ENCODE data around the gene LRRC4C. TPM values are rescaled to one million over a fixed set of nuclear protein-coding genes. Genes with fewer than 3 reads are reported as not detected.

Gene LRRC4C
- total RNA-seq, 1 donor from 2014 or later, result 0.41 TPM

- intact Hi-C loops (cut with micrococcal nuclease), result no loop called here
- TF ChIP-seq, protein P1, sequence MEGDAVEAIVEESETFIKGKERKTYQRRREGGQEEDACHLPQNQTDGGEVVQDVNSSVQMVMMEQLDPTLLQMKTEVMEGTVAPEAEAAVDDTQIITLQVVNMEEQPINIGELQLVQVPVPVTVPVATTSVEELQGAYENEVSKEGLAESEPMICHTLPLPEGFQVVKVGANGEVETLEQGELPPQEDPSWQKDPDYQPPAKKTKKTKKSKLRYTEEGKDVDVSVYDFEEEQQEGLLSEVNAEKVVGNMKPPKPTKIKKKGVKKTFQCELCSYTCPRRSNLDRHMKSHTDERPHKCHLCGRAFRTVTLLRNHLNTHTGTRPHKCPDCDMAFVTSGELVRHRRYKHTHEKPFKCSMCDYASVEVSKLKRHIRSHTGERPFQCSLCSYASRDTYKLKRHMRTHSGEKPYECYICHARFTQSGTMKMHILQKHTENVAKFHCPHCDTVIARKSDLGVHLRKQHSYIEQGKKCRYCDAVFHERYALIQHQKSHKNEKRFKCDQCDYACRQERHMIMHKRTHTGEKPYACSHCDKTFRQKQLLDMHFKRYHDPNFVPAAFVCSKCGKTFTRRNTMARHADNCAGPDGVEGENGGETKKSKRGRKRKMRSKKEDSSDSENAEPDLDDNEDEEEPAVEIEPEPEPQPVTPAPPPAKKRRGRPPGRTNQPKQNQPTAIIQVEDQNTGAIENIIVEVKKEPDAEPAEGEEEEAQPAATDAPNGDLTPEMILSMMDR (IDR thresholded peaks at IDR 0.05; ENCODE audit: borderline replicate concordance), result no peak
- H3K9me3 ChIP-seq (replicated peaks), result peaks cover 8% of the 10 kb centered on the region
- H3K27ac ChIP-seq (replicated peaks), result no peak overlapping the region
- H3K4me3 ChIP-seq, result no peak overlapping the region
- H3K4me1 ChIP-seq, result no peaks in the 10 kb centered on the region
- H3K36me3 ChIP-seq, result no peaks in the 10 kb centered on the region
- no peak for DNase-seq
- no peaks in the 10 kb centered on the region for H3K27me3 ChIP-seq (ENCODE audit: low read depth)
Measured at GRCh38 chr11:40642284-40642683, 817.2 kb downstream of the LRRC4C start.

DNA sequence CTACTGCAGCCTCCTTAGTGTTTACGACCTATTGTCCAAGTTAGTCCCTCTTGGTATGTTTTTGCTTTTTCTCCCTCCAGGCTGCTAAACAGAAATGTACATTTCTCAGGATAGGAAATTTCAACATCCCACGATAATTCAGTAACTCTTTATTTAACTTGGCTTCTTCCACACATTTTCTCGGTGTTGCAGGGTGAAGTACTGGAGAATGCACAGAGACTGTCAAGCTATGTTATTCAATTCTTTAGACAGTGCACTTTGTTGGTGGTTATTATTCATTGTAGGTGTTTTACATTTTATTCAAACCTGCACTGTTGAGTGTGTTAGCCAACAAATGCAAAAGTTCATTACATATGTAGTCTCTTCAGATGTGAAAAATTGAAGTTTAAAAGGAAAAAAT lies 839.8 kb downstream of the LRRC4C start:
- intact Hi-C loops (cut with micrococcal nuclease), result no loop called here
- Histone ChIP-seq H3K27ac (replicated peaks) (no peak overlapping the region), H3K27me3 (ENCODE audit: low read depth) (no peaks in the 10 kb centered on the region), H3K4me3 (no peak overlapping the region), H3K4me1 (no peaks in the 10 kb centered on the region), H3K36me3 (no peaks in the 10 kb centered on the region), H3K9me3 (replicated peaks) (peaks cover 17% of the 10 kb centered on the region)
- TF ChIP-seq, protein P1 (IDR thresholded peaks at IDR 0.05; ENCODE audit: borderline replicate concordance), result no peak
- no peak for DNase-seq

GRCh38 chr11:40606800-40607199 lies 852.7 kb downstream of the LRRC4C start:
- TF ChIP-seq, protein P1 (IDR thresholded peaks at IDR 0.05; ENCODE audit: borderline replicate concordance), result no peak
- Histone ChIP-seq H3K4me1 (no peaks in the 10 kb centered on the region), H3K9me3 (replicated peaks) (peaks cover 77% of the 10 kb centered on the region), H3K4me3 (no peak overlapping the region), H3K27me3 (ENCODE audit: low read depth) (no peaks in the 10 kb centered on the region), H3K36me3 (no peaks in the 10 kb centered on the region), H3K27ac (replicated peaks) (no peak overlapping the region)
- intact Hi-C loops (cut with micrococcal nuclease), result no loop called here
- no peak for DNase-seq

DNA sequence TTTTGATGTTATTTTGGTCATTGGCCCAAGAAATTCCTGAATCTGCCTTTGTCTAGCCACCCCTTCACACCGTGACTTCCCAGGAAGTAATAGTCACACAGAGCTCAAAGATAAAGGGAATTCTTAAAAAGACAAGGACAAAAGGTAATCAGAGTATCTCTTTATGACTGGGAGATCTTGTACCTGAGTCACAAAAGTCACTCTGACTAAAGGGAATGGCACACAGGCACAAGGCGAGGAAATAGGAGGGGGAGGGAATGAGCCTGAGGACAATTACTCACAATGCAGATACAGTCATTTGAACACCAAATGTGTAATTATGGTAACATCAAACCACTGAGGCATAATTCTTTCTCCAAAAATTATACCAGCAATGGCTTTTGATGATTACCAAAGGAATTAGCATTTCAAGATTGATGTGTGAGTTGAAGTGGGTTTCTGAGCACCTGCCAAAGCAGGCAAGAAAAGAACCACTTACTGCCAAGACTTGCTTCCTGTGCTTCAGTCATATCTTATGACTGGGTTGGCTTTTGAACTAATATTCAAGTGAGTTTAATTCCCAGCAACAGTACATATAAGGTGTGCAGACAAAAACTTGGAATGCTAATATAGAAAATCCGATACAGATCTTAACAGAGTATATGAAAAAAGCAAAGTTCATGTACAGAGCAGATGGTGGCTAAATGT lies 856.4 kb downstream of the LRRC4C start:
- H3K4me3 ChIP-seq, result no peak overlapping the region
- intact Hi-C loops (cut with micrococcal nuclease), result no loop called here
- no peaks in the 10 kb centered on the region for H3K4me1 ChIP-seq
- H3K36me3 ChIP-seq, result no peaks in the 10 kb centered on the region
- peaks cover 52% of the 10 kb centered on the region for H3K9me3 ChIP-seq (replicated peaks)
- TF ChIP-seq, protein P1 (IDR thresholded peaks at IDR 0.05; ENCODE audit: borderline replicate concordance), result no peak
- DNase-seq, result no peak
- H3K27me3 ChIP-seq (ENCODE audit: low read depth), result no peaks in the 10 kb centered on the region
- no peak overlapping the region for H3K27ac ChIP-seq (replicated peaks)

DNA sequence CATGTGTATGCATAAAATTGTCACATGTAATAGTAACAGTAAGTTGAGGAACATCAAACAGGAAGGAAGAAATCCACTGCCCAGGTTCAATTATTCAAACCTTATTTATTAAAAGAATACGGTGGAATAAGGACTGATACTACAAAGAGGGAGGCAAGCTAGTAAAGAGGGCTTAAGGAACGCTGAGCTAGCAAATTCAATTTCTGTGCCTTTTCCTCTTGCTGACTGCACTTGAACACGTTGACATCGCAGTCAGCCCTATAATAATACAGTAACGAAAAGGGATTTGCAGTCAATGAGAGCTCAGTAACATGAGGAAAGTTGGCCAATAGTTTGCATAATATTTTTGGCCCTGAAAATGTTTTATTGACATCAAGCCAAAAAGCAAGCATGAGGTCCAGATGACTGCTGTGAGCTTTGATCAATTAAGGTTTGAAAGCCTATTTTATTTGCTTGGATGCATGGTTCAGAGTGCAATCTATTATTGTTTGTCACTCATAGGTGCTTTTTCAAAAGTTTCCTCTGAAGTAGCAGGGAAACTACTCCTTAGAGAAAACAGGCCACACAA lies 861.8 kb downstream of the LRRC4C start:
- H3K4me3 ChIP-seq, result no peak overlapping the region
- H3K4me1 ChIP-seq, result no peaks in the 10 kb centered on the region
- intact Hi-C loops (cut with micrococcal nuclease), result no loop called here
- no peak overlapping the region for H3K27ac ChIP-seq (replicated peaks)
- no peaks in the 10 kb centered on the region for H3K27me3 ChIP-seq (ENCODE audit: low read depth)
- peaks cover 4% of the 10 kb centered on the region for H3K9me3 ChIP-seq (replicated peaks)
- H3K36me3 ChIP-seq, result no peaks in the 10 kb centered on the region
- no peak for DNase-seq
- TF ChIP-seq, protein P1 (IDR thresholded peaks at IDR 0.05; ENCODE audit: borderline replicate concordance), result no peak

Measured in left ventricle myocardium inferior (tissue), 1 donor.